H9 (cell line): ENCODE measurements around the gene ERF. TPM values are rescaled to one million over a fixed set of nuclear protein-coding genes. Genes with fewer than 3 reads are reported as not detected.

Experiments
- DNase-seq: peaks from one replicate; pipeline ENCODE4 v3.0.0-alpha.2; 2017
- H2AFZ ChIP-seq: one replicate; pipeline ENCODE4 v1.6.1; 2013; ENCODE audit warnings: mild to moderate bottlenecking, low read length, control low read depth, moderate library complexity
- H2AK5ac ChIP-seq: 2 replicates; pipeline ENCODE4 v1.6.1; 2013; ENCODE audit warnings: low read length, control low read depth, mixed read lengths; ENCODE audit not compliant: insufficient read length
- H2BK120ac ChIP-seq: one replicate; pipeline ENCODE4 v1.6.1; 2013; ENCODE audit warnings: low read depth, mild to moderate bottlenecking, low read length, control low read depth, inconsistent platforms; ENCODE audit not compliant: poor library complexity, severe bottlenecking
- H2BK12ac ChIP-seq: 2 replicates; pipeline ENCODE4 v1.6.1; 2013; ENCODE audit warnings: low read length, control low read depth, mixed read lengths, low read depth; ENCODE audit not compliant: insufficient read length
- H2BK15ac ChIP-seq: 2 replicates; pipeline ENCODE4 v1.6.1; 2013; ENCODE audit warnings: low read depth, low read length, control low read depth
- H2BK20ac ChIP-seq: one replicate; pipeline ENCODE4 v1.6.1; 2013; ENCODE audit warnings: low read depth, mild to moderate bottlenecking, low read length, control low read depth, inconsistent platforms; ENCODE audit not compliant: poor library complexity, severe bottlenecking
- H2BK5ac ChIP-seq: 2 replicates; pipeline ENCODE4 v1.6.1; 2013; ENCODE audit warnings: low read length, control low read depth, mixed read lengths; ENCODE audit not compliant: insufficient read length
- H3K14ac ChIP-seq: 2 replicates; pipeline ENCODE4 v1.6.1; 2013; ENCODE audit warnings: low read length, control low read depth; ENCODE audit not compliant: insufficient read depth
- H3K18ac ChIP-seq: 2 replicates; pipeline ENCODE4 v1.6.1; 2013; ENCODE audit warnings: low read depth, mild to moderate bottlenecking, mixed read lengths, low read length, control low read depth; ENCODE audit not compliant: insufficient read length
- H3K23ac ChIP-seq: 2 replicates; pipeline ENCODE4 v1.6.1; 2013; ENCODE audit warnings: low read length, control low read depth, mixed read lengths, low read depth; ENCODE audit not compliant: insufficient read length
- H3K23me2 ChIP-seq: 2 replicates; pipeline ENCODE4 v1.6.1; 2013; ENCODE audit warnings: low read depth, mild to moderate bottlenecking, mixed read lengths, low read length, control low read depth; ENCODE audit not compliant: insufficient read length, poor library complexity, severe bottlenecking
- H3K27ac ChIP-seq: 2 replicates; pipeline ENCODE4 v1.5.1; 2013; ENCODE audit warnings: low read length, control low read depth, mixed read lengths, low read depth; ENCODE audit not compliant: insufficient read length
- H3K27me3 ChIP-seq: 2 replicates; pipeline ENCODE4 v1.6.1; 2013; ENCODE audit warnings: low read length, control low read depth, inconsistent platforms; ENCODE audit not compliant: insufficient read depth
- H3K4ac ChIP-seq: 2 replicates; pipeline ENCODE4 v1.6.1; 2013; ENCODE audit warnings: low read depth, mild to moderate bottlenecking, control low read depth, inconsistent platforms, low read length, moderate library complexity
- H3K4me1 ChIP-seq: 2 replicates; pipeline ENCODE4 v1.6.1; 2013; ENCODE audit warnings: low read length, control low read depth, inconsistent platforms; ENCODE audit not compliant: insufficient read depth
- H3K4me2 ChIP-seq: 2 replicates; pipeline ENCODE4 v1.6.1; 2013; ENCODE audit warnings: low read length, control low read depth, mixed read lengths; ENCODE audit not compliant: insufficient read length, insufficient read depth
- H3K56ac ChIP-seq: 2 replicates; pipeline ENCODE4 v1.6.1; 2013; ENCODE audit warnings: low read depth, mild to moderate bottlenecking, mixed read lengths, low read length, control low read depth; ENCODE audit not compliant: insufficient read length
- H3K79me1 ChIP-seq: 2 replicates; pipeline ENCODE4 v1.6.1; 2013; ENCODE audit warnings: low read depth, mild to moderate bottlenecking, moderate library complexity, low read length, control low read depth, inconsistent platforms; ENCODE audit not compliant: insufficient read depth, poor library complexity, severe bottlenecking
- H3K79me2 ChIP-seq: 2 replicates; pipeline ENCODE4 v1.6.1; 2013; ENCODE audit warnings: low read length, control low read depth, inconsistent platforms; ENCODE audit not compliant: insufficient read depth
- H3K9ac ChIP-seq: 2 replicates; pipeline ENCODE4 v1.6.1; 2013; ENCODE audit warnings: low read length, control low read depth, mixed read lengths; ENCODE audit not compliant: insufficient read length; ENCODE audit errors: extremely low read depth
- H3K9me3 ChIP-seq: one replicate; pipeline ENCODE4 v1.6.1; 2013; ENCODE audit warnings: low read depth, low read length, inconsistent platforms; ENCODE audit not compliant: control insufficient read depth
- H3T11ph ChIP-seq: one replicate; pipeline ENCODE4 v1.6.1; 2013; ENCODE audit warnings: mild to moderate bottlenecking, low read length, control low read depth, inconsistent platforms
- H4K20me1 ChIP-seq: one replicate; pipeline ENCODE4 v1.6.1; 2013; ENCODE audit not compliant: control insufficient read depth, insufficient read length, insufficient read depth
- H4K5ac ChIP-seq: 2 replicates; pipeline ENCODE4 v1.6.1; 2013; ENCODE audit warnings: low read depth, mild to moderate bottlenecking, mixed read lengths, low read length, control low read depth; ENCODE audit not compliant: insufficient read length
- H4K8ac ChIP-seq: replicated peaks from 2 replicates; pipeline ENCODE4 v1.6.1; 2013; ENCODE audit warnings: low read length, control low read depth, mixed read lengths, low read depth; ENCODE audit not compliant: insufficient read length
- H4K91ac ChIP-seq: 2 replicates; pipeline ENCODE4 v1.6.1; 2013; ENCODE audit warnings: low read depth, mild to moderate bottlenecking, moderate library complexity, mixed read lengths, low read length, control low read depth; ENCODE audit not compliant: insufficient read length
- H3K27ac Mint-ChIP-seq, 3 experiments: 2 replicates in 2 of 3; 3 replicates in 1 of 3; pipeline ENCODE4 v1.8.0; 2020 to 2021; ENCODE audit warnings: mixed read lengths in 3 of 3, mild to moderate bottlenecking in 1 of 3, moderate library complexity in 1 of 3
- H3K27me3 Mint-ChIP-seq: 2 replicates; pipeline ENCODE4 v1.8.0; 2021; ENCODE audit warnings: low read depth, mild to moderate bottlenecking, moderate library complexity, mixed read lengths
- H3K36me3 Mint-ChIP-seq, 3 experiments: 2 replicates in 2 of 3; 3 replicates in 1 of 3; pipeline ENCODE4 v1.8.0; 2020 to 2021; ENCODE audit warnings: low read depth in 3 of 3, mixed read lengths in 3 of 3; ENCODE audit not compliant: insufficient read depth in 1 of 3
- H3K4me1 Mint-ChIP-seq, 2 experiments: 2 replicates each; pipeline ENCODE4 v1.8.0; 2020; ENCODE audit warnings: mixed read lengths in 2 of 2
- H3K4me3 Mint-ChIP-seq, 2 experiments: 2 replicates in 1 of 2; 3 replicates in 1 of 2; pipeline ENCODE4 v1.8.0; 2020 to 2021; ENCODE audit warnings: mild to moderate bottlenecking in 2 of 2, mixed read lengths in 2 of 2, moderate library complexity in 1 of 2
- H3K9me3 Mint-ChIP-seq, 2 experiments: 2 replicates in 1 of 2; 3 replicates in 1 of 2; pipeline ENCODE4 v1.8.0; 2020; ENCODE audit warnings: mild to moderate bottlenecking in 2 of 2, mixed read lengths in 2 of 2, moderate library complexity in 1 of 2
- CTCF ChIP-seq: fragments of 200-600 bp; sonication (generic); conservative IDR thresholded peaks from 3 replicates; pipeline ENCODE4 v1.8.0; 2021; ENCODE audit warnings: antibody characterized with exemption, mild to moderate bottlenecking
- WGBS: extraction: QIAGEN DNeasy Blood & Tissue Kit; methylation state at CpG from one replicate; pipeline ENCODE4 v1.1.7; 2013; ENCODE audit warnings: missing lambda C conversion rate, low lambda C conversion rate, mixed read lengths; ENCODE audit not compliant: insufficient read length; ENCODE audit errors: extremely low coverage; 5-methylcytosine and 5-hydroxymethylcytosine counted together
- total RNA-seq: library from RNA; stranded (reverse); gene quantifications from 2 replicates; pipeline ENCODE4 v1.2.1, GENCODE V29; 2021

Gene ERF
- total RNA-seq, 1 experiment from 2014 or later: 126 TPM

- H3K4me3 Mint-ChIP-seq: no peak overlapping the region
- H3K9me3 Mint-ChIP-seq: no peaks in the 10 kb centered on the region
- no CpG with 5 or more reads among the region's 10 CpGs for WGBS
Measured at GRCh38 chr19:42287827-42288107, 32.8 kb upstream of the ERF start.

More at GRCh38 chr19:42287827-42288107, 32.8 kb upstream of the ERF start:
- H3K79me1 ChIP-seq: peaks cover 11% of the 10 kb centered on the region
- peaks cover 3% of the 10 kb centered on the region for H4K20me1 ChIP-seq
- no peak overlapping the region for H2BK120ac ChIP-seq
- H3K4ac ChIP-seq: no peak overlapping the region
- H3K4me1 ChIP-seq: peaks cover 3% of the 10 kb centered on the region; the same call in 1 of the 2 replicates
- H4K91ac ChIP-seq: no peak overlapping the region
- no peak overlapping the region for H3T11ph ChIP-seq
- no peak overlapping the region for H2AK5ac ChIP-seq
- H3K9me3 ChIP-seq: no peaks in the 10 kb centered on the region
- H2BK20ac ChIP-seq: no peak overlapping the region
- H4K8ac ChIP-seq: no peak overlapping the region
- H2BK5ac ChIP-seq: no peak overlapping the region
- no peak overlapping the region for H3K4me2 ChIP-seq
- no peak for TF ChIP-seq CTCF
- no peak overlapping the region for H3K56ac ChIP-seq
- H3K23me2 ChIP-seq: peaks cover 11% of the 10 kb centered on the region
- H4K5ac ChIP-seq: no peak overlapping the region
- no peaks in the 10 kb centered on the region for H3K27me3 ChIP-seq
- no peak for DNase-seq
- Mint-ChIP-seq H3K27me3 (no peaks in the 10 kb centered on the region; the same call in 1 of the 2 replicates), H3K4me1 (peaks cover 14 to 36% of the 10 kb centered on the region in 2 experiments), H3K36me3 (peaks cover 18 to 50% (median 44%) of the 10 kb centered on the region in 3 experiments), H3K27ac (no peak overlapping the region)
- no peak overlapping the region for H3K9ac ChIP-seq
- no peak overlapping the region for H3K23ac ChIP-seq
- peaks cover 3% of the 10 kb centered on the region; the same call in 1 of the 2 replicates for H3K79me2 ChIP-seq
- H3K14ac ChIP-seq: no peak overlapping the region
- no peak overlapping the region for H2BK12ac ChIP-seq
- H2AFZ ChIP-seq: no peak overlapping the region
- no peak overlapping the region for H2BK15ac ChIP-seq
- no peak overlapping the region for H3K18ac ChIP-seq
- H3K27ac ChIP-seq: no peak overlapping the region
